Fibroblast of the aortic adventitia (primary cell): ENCODE measurements around the gene SSU72. TPM values are rescaled to one million over a fixed set of nuclear protein-coding genes. Genes with fewer than 3 reads are reported as not detected.
"Not testable (repeated sequence)": the region's sequence is repeated elsewhere in the genome, so short reads cannot be mapped to it uniquely, and the experiment has no call there.

ENCODE experiments used
- DNase-seq: peaks from one replicate; pipeline ENCODE4 v3.0.0-alpha.2; 2010; ENCODE audit warnings: low read depth
- H3K4me3 ChIP-seq: 2 replicates; pipeline ENCODE4 v1.5.1; 2011; ENCODE audit warnings: low read depth, mild to moderate bottlenecking, control low read depth, low read length, moderate library complexity
- total RNA-seq: library from RNA; depleted of rRNA; stranded (reverse); fragments of >200 nt; gene quantifications from 2 replicates; pipeline ENCODE4 v1.2.3, GENCODE V29; 2012; ENCODE audit warnings: low replicate concordance
- TF ChIP-seq, protein P1 (sequence below): IDR thresholded peaks from 2 replicates; pipeline ENCODE4 v1.5.1; 2011; ENCODE audit warnings: mild to moderate bottlenecking, low read length, control low read depth, inconsistent platforms; ENCODE audit not compliant: insufficient read depth

Gene SSU72
- total RNA-seq, 1 donor, result 78.2 TPM

DNA sequence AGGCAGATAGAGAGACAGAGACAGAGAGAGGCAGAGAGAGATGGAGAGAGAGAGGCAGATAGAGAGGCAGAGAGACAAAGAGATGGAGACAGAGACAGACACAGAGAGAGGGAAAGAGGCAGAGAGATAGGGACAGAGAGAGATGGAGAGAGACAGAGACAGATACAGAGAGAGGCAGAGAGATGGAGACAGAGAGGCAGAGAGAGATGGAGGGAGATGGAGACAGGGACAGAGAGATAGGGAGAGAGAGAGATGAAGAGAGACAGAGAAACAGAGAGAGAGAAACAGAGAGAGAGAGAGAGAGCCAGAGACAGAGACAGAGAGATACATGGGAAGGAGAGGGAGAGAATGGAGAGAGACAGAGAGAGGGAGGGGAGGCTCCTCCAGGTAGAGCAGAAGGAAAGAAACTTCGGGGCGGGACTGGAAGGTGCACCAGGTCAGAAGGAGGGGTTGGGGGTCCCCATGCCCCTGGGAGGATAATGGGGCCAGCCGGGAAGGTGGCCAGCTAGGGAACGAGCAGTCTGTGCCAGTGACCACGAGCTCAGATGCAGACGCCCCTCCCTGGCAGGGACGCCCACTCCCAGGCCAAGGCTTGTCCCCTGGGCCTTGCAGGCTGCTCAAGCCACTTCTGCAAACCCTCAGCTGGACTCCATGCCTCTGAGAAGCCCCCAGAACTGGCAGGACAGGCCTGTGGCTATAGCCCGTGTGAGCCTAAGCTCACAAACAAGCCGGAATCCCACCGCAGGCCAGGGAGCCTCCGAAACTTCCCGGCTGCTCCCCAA, 22.0 kb upstream of the SSU72 start:
- TF ChIP-seq, protein P1, sequence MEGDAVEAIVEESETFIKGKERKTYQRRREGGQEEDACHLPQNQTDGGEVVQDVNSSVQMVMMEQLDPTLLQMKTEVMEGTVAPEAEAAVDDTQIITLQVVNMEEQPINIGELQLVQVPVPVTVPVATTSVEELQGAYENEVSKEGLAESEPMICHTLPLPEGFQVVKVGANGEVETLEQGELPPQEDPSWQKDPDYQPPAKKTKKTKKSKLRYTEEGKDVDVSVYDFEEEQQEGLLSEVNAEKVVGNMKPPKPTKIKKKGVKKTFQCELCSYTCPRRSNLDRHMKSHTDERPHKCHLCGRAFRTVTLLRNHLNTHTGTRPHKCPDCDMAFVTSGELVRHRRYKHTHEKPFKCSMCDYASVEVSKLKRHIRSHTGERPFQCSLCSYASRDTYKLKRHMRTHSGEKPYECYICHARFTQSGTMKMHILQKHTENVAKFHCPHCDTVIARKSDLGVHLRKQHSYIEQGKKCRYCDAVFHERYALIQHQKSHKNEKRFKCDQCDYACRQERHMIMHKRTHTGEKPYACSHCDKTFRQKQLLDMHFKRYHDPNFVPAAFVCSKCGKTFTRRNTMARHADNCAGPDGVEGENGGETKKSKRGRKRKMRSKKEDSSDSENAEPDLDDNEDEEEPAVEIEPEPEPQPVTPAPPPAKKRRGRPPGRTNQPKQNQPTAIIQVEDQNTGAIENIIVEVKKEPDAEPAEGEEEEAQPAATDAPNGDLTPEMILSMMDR, result no peak
- DNase-seq, result no peak
- H3K4me3 ChIP-seq, result no peak overlapping the region

DNA sequence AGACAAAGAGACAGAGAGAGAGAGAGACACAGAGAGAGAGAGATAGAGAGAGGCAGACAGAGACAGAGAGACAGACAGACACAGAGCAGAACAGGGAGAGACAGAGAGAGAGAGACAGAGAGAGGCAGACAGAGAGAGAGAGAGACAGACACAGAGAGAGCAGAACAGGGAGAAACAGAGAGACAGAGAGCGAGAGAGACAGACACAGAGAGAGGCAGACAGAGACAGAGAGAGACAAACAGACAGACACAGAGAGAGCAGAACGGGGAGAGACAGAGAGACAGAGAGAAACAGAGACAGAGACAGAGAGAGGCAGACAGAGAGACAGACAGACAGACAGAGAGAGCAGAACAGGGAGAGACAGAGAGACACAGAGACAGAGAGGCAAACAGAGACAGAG, 20.7 kb upstream of the SSU72 start:
- not testable (repeated sequence) for H3K4me3 ChIP-seq, DNase-seq

DNA sequence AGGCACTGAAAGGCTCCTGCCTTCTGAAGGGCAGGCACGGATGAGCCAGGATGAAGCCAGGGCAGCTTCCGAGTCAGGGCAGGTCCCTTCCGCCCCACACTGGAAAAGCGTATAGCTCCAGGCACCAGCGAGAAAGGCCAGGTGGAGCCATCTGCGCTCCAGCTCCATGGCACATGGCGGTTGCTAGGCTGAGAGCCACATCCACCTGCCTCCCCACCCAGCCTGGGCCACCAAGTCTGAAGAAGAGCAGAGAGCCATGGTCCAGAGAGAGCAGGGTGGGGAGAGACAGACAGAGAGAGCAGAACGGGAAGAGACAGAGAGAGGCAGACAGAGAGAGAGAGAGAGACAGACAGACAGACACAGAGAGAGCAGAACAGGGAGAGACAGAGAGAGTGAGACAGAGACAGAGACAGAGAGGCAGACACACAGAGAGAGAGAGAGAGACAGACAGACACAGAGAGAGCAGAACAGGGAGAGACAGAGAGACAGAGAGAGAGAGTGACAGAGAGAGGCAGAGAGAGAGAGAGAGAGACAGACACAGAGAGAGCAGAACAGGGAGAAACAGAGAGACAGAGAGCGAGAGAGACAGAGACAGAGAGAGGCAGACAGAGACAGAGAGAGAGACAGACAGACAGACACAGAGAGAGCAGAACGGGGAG, 20.1 kb upstream of the SSU72 start:
- TF ChIP-seq, protein P1, result no peak
- H3K4me3 ChIP-seq, result no peak overlapping the region
- no peak for DNase-seq

DNA sequence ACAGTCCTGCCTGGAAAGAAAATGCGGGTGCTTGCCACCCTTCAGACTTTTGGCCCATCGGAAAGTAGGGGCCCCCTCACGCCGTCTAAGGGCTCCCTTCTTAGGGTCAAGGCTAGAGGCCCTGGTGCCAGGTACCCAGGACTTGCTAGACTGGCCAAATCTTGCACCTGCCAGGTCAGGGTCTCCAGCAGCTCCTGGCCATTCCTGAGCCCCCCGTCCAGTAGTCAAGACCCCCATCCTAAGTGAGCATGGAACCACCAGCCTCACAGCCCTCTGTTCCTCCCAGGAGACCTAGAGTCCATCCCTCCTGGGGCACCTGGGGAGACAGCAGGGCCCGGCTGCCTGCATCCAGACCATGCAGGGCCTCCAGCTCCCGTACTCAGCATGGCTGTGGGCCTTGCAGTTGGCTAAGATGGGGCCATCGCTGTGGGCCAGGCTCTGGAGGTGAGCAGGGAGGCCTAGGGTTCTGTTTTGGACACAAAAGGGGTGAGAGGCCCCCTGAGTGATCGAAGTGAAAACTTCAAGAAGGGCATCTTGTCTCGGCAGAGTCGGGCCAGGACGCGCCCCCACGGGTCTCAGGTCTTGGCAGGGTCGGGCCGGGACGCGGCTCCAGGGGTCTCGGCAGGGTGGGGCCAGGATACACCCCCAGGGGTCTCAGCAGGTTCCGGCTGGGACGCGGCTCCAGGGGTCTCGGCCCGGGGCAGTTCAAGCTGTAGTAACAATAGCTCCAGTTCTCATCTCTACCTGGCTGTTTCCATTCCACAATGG, 19.4 kb upstream of the SSU72 start:
- TF ChIP-seq, protein P1, result no peak
- H3K4me3 ChIP-seq, result no peak overlapping the region
- no peak for DNase-seq

DNA sequence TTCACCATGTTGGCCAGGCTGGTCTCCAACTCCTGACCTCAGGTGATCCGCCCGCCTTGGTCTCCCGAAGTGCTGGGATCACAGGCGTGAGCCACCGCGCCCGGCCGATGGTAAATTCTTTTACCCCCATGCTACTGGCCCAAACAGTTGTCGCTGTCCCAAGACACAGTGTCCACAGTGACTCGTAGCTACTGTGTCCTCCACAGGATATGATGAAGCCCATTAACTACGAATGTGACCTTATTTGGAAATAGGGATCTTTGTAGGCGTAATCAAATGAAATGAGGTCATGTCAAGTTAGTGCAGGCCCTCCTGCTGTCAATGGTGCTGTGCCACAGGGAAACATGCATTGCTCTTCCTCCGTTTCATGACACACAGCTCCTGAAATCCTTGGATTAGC, 16.8 kb upstream of the SSU72 start:
- TF ChIP-seq, protein P1, result no peak
- no peak overlapping the region for H3K4me3 ChIP-seq
- no peak for DNase-seq

DNA sequence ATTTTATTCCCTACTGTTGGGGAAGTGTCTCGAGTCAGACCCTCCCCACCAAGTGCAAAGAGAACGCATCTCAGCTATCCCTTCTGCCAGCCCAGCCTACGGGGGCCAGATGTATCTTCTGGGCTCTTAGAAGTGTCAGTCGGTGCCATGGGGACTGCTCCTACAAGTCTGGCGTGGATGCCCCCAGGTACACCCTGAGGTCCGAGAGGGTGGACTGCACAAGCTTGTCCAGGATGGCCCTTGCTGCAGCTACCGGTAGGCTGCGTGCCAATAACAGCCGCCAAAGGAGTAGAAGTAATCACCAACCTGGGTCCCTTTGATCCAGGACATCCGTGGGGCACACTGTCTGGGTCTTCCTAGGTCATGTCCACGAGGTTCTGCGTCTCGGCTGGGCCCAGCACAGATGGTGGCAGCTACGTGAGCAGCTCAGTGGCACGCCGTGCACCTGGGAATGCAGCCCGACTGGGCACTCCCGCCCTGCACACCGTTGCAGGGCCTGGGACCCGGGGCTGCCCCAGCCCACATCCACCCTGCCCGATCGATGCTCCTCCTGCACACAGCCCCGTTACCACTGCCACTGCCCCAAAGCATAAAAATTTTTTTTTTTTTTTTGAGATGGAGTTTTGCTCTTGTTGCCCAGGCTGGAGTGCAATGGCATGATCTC, 8.8 kb upstream of the SSU72 start:
- H3K4me3 ChIP-seq, result no peak overlapping the region
- no peak for DNase-seq
- TF ChIP-seq, protein P1, result no peak
